ENCODE measurements around the gene CDY1B. TPM values are rescaled to one million over a fixed set of nuclear protein-coding genes. Genes with fewer than 3 reads are reported as not detected.

Gene CDY1B
- not detected in 2 replicates for total RNA-seq

GRCh38 chrY:24047919-24048318, at the start of gene CDY1B:
Gene CDY1B (minus strand): TSS chrY:24048019. CDS start chrY:24047688, 331 bp downstream.

